Hypothalamus (tissue), 51 donors: ENCODE measurements around the gene SSPN.

Experiments used
- DNase-seq, 51 donors: peaks; one replicate each; lab custom pipeline; 2025; lab: John Stamatoyannopoulos, UW

SSPN gene

GRCh38 chr12:26279908-26280307, 84.5 kb downstream of the SSPN start:
- no peak for DNase-seq

DNA sequence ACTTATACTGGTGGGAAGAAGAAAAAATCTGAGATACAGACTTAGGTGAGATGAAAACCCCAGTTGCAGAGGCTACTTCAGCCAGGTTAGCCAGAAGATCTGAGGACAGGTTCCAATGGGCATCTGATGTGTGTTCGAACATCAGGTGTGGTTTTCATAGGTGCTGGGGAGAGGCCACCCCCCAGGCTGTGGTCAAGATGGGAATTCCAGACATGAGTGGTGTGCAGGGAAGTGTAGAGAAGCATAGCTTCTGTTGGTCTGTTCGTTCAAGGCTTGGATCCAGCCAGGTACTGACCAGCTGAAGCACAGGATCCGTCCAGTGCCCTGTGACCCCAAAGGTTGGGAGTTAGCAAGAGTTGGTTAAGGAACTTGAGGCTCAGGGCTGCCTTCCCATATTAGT, 85.5 kb downstream of the SSPN start:
- DNase-seq = no peak

- peak in 12 of 51 donors; percentile 9 to 42 (median 20) for DNase-seq
These were observed 85.9 kb downstream of the SSPN start for GRCh38 chr12:26281320-26281719.

DNA sequence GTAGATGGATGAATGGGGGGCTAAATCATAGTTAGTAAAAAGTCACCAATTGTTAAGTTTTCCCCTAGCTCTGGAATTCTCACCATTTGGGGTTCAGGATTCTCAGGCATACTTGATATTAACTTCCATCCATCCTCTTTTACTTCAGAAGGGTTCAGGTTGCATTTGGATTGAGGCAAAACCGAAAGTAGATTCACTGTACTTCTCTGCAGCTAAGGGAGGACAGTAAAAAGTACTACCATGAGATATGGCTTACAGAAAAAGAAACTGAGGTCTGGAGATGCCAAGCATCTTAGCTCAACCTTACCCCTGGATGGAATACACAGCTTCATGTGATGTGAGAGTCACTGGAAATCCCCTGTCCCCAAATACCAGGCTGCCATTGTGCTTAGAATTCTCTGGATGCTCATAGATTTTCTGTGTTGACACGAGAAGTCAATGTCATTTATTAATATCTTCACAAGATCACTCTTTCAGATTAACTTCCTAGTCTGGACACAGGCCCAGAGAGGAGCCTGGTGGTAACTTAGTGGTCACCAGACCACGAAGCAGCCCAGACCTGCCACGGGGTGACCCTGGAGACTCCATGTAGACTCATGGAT, 87.1 kb downstream of the SSPN start:
- DNase-seq = no peak

DNA sequence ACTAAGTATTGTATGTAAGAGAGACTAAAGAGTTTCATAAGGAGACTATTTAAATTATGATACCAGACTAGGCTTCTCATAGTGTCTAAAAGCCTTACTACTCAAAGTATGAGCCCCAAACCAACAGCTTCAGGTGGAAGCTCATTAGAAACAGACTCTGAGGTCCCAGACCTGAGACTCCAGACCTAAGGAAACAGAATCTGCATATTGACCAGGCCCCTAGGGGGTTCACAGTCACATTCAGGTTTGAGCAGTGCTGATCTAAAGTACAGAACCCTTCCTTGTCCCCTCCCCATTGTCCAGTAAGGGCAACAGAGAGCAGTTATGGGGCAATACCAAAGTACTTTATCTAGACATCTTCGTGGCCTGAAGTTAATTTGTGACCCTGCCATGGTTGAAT, 87.7 kb downstream of the SSPN start:
- DNase-seq = no peak

GRCh38 chr12:26283617-26284016, 88.2 kb downstream of the SSPN start:
- DNase-seq = no peak

DNA sequence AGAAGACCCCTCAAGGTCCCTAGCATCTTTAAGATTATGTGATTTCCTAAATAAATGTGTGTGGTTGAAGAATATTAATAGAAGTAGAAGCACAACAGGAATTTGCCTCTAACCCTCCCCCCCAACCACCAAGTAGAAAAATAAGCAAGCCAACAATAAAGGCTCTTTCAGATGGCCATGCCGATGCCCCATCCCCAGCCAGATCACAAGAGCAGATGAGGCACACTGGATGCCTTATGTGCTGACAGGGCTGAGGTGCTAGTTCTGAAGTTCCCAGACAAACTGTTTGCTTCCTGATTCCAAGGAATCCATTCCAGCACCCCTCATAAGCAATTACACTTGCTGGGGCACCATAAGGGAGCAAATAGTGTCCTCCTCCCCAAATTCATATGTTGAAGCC, 90.0 kb downstream of the SSPN start:
- DNase-seq = no peak

GRCh38 chr12:26286186-26286585, 90.8 kb downstream of the SSPN start:
- DNase-seq = peak in 1 of 51 donors; percentile 17

DNA sequence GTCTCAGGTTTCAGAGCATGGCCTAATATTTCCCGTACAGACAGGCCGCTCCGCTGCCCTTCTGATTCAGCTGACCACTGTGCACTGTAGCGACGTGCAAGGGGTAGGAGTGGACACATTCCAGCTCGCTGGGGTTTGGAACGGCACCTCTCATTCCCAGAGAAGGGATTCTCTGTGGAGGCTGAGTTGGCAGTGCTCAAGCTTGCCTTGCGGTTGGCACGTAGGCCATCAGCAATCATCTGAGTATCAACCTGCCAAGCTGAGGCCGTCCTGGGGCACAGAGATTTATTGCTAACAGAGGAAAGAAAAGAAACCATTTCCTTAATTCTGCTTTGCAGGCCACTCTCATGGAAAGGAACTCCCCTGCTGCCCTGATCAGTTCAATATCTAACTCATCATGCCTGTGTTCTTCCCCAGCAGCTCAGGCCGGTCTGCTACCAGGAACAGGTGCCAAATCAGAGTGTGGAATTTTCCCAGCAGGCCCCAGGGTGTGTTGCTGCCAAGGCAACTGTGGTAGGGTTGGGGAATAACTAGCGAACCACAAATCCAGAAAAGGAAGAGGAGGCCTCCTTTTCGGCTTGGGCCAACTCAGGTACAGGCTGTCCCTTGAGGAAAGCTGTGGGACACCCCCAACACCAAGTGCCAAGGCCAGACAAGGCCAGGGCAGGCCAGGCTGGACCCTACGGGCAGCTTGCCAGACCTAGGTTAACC, 92.5 kb downstream of the SSPN start:
- DNase-seq = peak in 8 of 51 donors; percentile 7 to 49 (median 23)

DNA sequence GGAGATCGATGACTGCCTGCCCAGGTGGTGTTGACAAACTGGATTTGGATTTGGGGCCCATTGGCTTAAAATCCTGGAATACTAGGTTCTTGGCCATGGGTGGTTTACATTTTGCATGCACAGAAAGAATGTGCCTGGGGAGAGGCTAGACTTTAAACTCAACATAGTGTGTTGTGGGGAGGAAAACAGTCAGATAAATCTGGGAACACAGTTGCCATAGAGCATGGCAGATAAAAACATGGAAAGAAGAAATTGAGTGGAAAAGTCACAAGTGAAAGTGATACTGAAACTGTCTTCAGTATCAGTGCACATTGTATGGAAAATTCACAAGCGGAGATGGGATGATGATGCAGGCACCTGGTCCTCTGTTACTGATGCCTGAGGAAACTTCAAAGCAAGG, 95.2 kb downstream of the SSPN start:
- DNase-seq = no peak

DNA sequence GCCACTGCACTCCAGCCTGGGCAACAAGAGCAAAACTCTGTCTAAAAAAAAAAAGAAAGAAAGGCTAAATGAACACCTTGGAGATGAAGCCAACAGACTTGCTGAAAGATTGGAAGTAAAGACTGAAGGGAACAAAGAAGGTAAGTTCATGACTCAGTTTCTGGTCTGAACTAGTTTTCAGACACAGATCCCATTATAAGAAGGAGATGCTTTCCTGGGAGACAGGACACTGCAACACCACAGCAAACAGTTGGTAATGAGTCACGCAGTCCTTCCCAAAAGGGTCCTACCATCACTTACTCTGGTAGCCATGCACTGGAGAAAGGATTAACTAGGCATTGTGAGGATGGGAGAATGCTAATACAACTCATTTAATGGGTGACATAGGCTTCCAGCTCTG, 97.2 kb downstream of the SSPN start:
- no peak for DNase-seq

- DNase-seq = no peak
These were observed 98.2 kb downstream of the SSPN start for GRCh38 chr12:26293612-26294011.

DNA sequence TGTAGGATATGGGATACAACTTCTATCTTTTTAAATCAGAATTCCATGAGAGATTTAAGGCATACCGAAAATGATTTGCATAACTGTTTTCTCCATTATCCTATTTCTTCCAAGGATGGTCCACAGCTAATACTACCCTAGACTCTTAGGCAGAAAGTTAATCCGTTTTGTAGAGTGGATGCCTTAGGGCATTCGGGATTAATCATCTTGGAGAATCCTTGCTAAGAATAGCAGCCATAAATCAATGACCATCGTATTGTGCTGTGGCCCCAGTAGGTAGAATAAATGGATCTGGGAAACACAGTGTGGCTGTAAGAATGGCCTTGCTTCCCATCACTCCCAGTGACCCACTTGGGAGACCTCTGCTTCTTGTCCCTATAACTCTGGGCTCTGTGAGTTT, 99.6 kb downstream of the SSPN start:
- no peak for DNase-seq

GRCh38 chr12:26297396-26298070, 102.2 kb downstream of the SSPN start:
- DNase-seq = no peak

DNA sequence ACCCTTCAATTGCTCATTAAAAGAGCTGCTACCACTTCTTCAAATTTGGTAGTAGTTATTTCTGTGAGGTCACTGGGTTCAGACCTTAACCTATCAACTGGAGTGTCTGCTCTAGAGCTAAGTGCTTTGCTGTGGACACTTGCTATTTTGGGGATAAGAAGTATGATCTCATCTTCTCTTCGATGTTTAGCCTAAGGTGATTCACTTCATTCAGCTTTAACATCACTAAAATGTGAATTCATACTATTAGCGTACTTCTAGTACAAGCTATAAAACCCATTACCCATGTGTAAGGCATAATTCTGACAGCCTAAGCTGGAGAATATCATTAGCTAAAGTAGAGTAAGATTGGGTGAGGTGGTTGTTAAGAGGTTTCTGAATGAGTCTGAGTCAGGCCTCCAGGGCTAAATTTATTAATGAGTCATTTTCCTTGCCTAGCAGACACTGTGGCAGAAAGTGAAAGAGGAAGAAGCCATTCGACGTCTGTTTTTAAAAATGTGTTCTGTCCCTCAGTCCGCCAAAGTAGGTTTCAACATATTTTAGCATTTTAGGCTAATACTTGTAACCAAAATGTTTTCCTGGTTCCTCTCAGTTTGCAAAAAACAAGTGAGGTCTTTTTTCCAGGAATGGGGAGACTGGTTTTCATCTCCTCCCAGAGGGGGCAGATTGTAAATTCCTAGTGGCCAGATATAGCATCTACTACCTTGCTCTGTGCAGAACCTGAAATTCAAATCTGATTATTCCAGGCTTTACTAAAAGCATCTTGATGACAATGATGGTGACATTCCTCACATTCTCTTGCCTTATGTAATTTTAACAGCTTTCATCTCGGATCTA, 103.6 kb downstream of the SSPN start:
- DNase-seq = peak in 2 of 51 donors; percentile 12 to 56

DNA sequence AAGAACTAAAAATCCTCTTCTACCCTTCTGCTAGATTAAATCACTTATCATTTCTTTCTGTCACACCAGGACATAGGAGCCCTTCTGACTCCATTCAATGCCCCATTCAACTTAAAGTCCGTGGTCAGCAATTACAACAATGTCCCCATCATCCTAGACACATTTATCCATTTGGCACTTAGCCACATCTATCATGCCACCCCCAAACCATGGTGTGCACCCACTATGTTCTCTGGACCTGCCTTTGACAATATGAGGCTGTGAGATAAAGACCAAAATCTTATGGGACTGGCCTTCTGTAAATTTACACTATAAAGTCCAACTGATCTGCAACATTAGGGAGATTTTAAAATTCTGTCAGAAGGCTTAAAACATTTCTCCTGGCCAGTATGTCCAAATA, 104.4 kb downstream of the SSPN start:
- DNase-seq = no peak
